Smooth muscle cell (in vitro differentiated cells): Measurements from ENCODE around the gene TSPAN2. TPM values are rescaled to one million over a fixed set of nuclear protein-coding genes. Genes with fewer than 3 reads are reported as not detected.

Experiments used
- DNase-seq: peaks from one replicate; lab custom pipeline; 2025; ENCODE audit not compliant: unreplicated experiment; lab: John Stamatoyannopoulos, UW
- H2AFZ ChIP-seq: fragments of 200-600 bp; sonication (generic); 2 replicates; pipeline ENCODE4 v1.6.0; 2016; ENCODE audit warnings: antibody characterized with exemption, low read depth, mild to moderate bottlenecking
- H3F3A ChIP-seq: fragments of 200-600 bp; sonication (generic); 2 replicates; pipeline ENCODE4 v1.6.0; 2017; ENCODE audit warnings: antibody characterized with exemption, low read depth
- H3K27ac ChIP-seq: fragments of 200-600 bp; sonication (generic); 2 replicates; pipeline ENCODE4 v1.5.1; 2016; ENCODE audit warnings: low read depth, mild to moderate bottlenecking
- H3K27me3 ChIP-seq: fragments of 200-600 bp; sonication (generic); 2 replicates; pipeline ENCODE4 v1.6.1; 2016; ENCODE audit warnings: low read depth, mild to moderate bottlenecking
- H3K36me3 ChIP-seq: fragments of 200-600 bp; sonication (generic); 2 replicates; pipeline ENCODE4 v1.5.1; 2016; ENCODE audit warnings: low read depth
- H3K4me1 ChIP-seq: fragments of 200-600 bp; sonication (generic); 2 replicates; pipeline ENCODE4 v1.5.1; 2016; ENCODE audit warnings: low read depth
- H3K4me2 ChIP-seq: fragments of 200-600 bp; sonication (generic); 2 replicates; pipeline ENCODE4 v1.6.0; 2016; ENCODE audit warnings: mild to moderate bottlenecking
- H3K4me3 ChIP-seq: fragments of 200-600 bp; sonication (generic); 2 replicates; pipeline ENCODE4 v1.5.1; 2016; ENCODE audit warnings: mild to moderate bottlenecking
- H3K79me2 ChIP-seq: fragments of 200-600 bp; sonication (generic); 2 replicates; pipeline ENCODE4 v1.6.0; 2016; ENCODE audit warnings: low read depth, mild to moderate bottlenecking
- H3K9ac ChIP-seq: fragments of 200-600 bp; sonication (generic); 2 replicates; pipeline ENCODE4 v1.6.0; 2016; ENCODE audit warnings: low read depth
- H3K9me3 ChIP-seq: fragments of 200-600 bp; sonication (generic); replicated peaks from 2 replicates; pipeline ENCODE4 v1.5.1; 2016; ENCODE audit warnings: low read depth
- H4K20me1 ChIP-seq: fragments of 200-600 bp; sonication (generic); 2 replicates; pipeline ENCODE4 v1.6.0; 2016; ENCODE audit warnings: low read depth
- WGBS: methylation state at CpG from one replicate; pipeline ENCODE4 v1.1.7; 2016; ENCODE audit warnings: low lambda C conversion rate; 5-methylcytosine and 5-hydroxymethylcytosine counted together
- polyA plus RNA-seq: library from polyadenylated mRNA; unstranded; fragments of >200 nt; fragmentation: Nextera tagmentation; extraction: Ambion mirVana; gene quantifications from 2 replicates; pipeline ENCODE4 v1.2.1, GENCODE V29; 2016
- total RNA-seq: library from RNA; depleted of rRNA; stranded (reverse); fragments of >200 nt; gene quantifications from 2 replicates; pipeline ENCODE4 v1.2.3, GENCODE V29; 2014
- TF ChIP-seq, protein P1 (sequence below): fragments of 200-600 bp; sonication (generic); IDR thresholded peaks from 2 replicates; pipeline ENCODE4 v1.5.1; 2017; ENCODE audit warnings: borderline replicate concordance, mild to moderate bottlenecking, antibody characterized with exemption; ENCODE audit not compliant: insufficient read depth, poor library complexity, severe bottlenecking

TSPAN2 gene
- total and polyA plus RNA-seq, 2 experiments from 2014 or later: 13.8 to 17.4 TPM

DNA sequence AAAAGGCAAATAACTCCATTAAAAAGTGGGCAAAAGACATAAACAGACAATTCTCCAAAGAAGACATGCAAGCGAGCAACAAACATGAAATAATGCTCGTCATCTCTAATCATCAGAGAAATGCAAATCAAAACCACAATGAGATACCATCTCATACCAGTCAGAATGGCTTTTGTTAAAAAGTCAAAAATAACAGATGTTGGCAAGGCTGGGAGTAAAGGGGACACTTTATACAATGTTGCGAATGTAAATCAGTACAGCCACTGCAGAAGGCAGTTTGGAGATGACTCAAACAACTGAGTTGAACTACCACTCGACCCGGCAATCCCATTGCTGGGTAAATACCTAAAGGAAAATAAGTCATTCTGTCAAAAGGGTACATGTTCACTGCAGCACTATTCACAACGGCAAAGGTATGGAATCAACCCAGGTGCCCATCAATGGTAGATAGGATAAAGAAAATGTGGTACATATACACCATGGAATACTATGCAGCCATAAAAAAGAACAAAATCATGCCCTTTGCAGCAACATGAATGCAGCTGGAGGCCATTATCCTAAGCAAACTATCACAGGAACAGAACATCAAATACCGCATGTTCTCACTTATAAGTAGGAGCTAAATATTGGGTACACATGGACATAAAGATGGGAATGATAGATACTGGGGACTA is 25.9 kb downstream of the TSPAN2 start:
- no peaks in the 10 kb centered on the region for H3K4me1 ChIP-seq
- no peaks in the 10 kb centered on the region for H3K27me3 ChIP-seq
- no peaks in the 10 kb centered on the region for H3K79me2 ChIP-seq
- no peak overlapping the region for H3K9ac ChIP-seq
- no peaks in the 10 kb centered on the region for H3K36me3 ChIP-seq
- H3K4me3 ChIP-seq: no peak overlapping the region
- no peak for DNase-seq
- TF ChIP-seq, protein P1, sequence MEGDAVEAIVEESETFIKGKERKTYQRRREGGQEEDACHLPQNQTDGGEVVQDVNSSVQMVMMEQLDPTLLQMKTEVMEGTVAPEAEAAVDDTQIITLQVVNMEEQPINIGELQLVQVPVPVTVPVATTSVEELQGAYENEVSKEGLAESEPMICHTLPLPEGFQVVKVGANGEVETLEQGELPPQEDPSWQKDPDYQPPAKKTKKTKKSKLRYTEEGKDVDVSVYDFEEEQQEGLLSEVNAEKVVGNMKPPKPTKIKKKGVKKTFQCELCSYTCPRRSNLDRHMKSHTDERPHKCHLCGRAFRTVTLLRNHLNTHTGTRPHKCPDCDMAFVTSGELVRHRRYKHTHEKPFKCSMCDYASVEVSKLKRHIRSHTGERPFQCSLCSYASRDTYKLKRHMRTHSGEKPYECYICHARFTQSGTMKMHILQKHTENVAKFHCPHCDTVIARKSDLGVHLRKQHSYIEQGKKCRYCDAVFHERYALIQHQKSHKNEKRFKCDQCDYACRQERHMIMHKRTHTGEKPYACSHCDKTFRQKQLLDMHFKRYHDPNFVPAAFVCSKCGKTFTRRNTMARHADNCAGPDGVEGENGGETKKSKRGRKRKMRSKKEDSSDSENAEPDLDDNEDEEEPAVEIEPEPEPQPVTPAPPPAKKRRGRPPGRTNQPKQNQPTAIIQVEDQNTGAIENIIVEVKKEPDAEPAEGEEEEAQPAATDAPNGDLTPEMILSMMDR: no peak
- H3K27ac ChIP-seq: peak overlapping the region; percentile 61
- no peaks in the 10 kb centered on the region for H4K20me1 ChIP-seq
- WGBS: 85% methylated on average over 7 of the region's 7 CpGs
- H3K4me2 ChIP-seq: no peak overlapping the region
- H3K9me3 ChIP-seq: no peaks in the 10 kb centered on the region
- no peak overlapping the region for H2AFZ ChIP-seq
- peaks cover 5% of the 10 kb centered on the region for H3F3A ChIP-seq

DNA sequence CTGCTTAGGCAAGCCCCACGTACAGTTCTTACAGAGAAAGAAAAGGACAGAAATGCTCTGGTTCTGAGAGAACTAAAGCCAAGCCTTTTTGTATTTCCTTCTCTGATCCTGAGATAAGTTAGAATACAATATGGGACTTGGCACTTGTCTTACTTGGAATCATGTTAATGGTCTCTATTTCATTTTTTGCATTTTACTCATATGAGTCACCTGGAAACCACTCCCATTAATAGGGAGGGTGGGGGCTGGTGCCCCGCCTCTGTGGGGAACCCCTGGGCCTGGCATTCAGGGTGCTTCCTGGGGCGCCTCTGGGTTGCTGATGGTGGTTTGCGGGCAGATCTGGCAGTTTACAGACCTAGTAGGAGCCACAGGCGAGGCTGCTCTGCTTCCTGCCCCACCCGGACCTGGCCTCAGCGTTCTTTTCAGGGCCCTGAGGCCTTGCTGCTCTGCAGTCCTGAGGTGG is 26.7 kb downstream of the TSPAN2 start:
- Histone ChIP-seq H4K20me1 (no peaks in the 10 kb centered on the region), H3K4me3 (no peak overlapping the region), H3K79me2 (no peaks in the 10 kb centered on the region), H3K27ac (peak overlapping the region; percentile 61), H3K4me1 (no peaks in the 10 kb centered on the region), H3K36me3 (no peaks in the 10 kb centered on the region), H3K4me2 (no peak overlapping the region), H3F3A (peaks cover 7% of the 10 kb centered on the region), H3K9me3 (no peaks in the 10 kb centered on the region), H3K27me3 (no peaks in the 10 kb centered on the region), H3K9ac (no peak overlapping the region), H2AFZ (no peak overlapping the region)
- WGBS: 60% methylated on average over 7 of the region's 7 CpGs
- TF ChIP-seq, protein P1: no peak
- DNase-seq: no peak

DNA sequence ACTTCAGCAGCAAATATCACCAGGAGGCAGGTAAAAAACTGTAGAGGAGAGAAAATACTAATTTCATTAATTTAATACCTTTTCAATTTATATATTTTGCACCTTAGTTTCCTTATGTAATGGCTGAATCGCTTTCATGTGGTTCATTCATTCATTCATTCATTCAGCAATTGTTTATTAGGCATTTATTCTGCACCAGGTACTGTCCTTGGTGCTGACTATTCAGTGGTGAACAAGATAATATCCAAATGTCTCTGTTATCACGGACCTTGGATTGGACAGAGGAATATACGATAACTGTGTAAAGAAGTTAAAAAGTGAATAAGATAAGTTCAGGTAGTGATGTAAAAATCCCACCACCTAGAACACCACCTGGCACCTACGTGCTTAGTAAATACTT is 28.8 kb downstream of the TSPAN2 start:
- Histone ChIP-seq H3K36me3 (no peaks in the 10 kb centered on the region), H3K4me3 (no peak overlapping the region), H3K27me3 (no peaks in the 10 kb centered on the region), H3K79me2 (no peaks in the 10 kb centered on the region), H3K27ac (no peak overlapping the region), H4K20me1 (no peaks in the 10 kb centered on the region), H2AFZ (no peak overlapping the region), H3K9ac (no peak overlapping the region), H3F3A (peaks cover 11% of the 10 kb centered on the region), H3K4me1 (peaks cover 16% of the 10 kb centered on the region), H3K9me3 (no peaks in the 10 kb centered on the region), H3K4me2 (no peak overlapping the region)
- no peak for DNase-seq
- WGBS: 69% methylated on average over 4 of the region's 4 CpGs
- TF ChIP-seq, protein P1: no peak

DNA sequence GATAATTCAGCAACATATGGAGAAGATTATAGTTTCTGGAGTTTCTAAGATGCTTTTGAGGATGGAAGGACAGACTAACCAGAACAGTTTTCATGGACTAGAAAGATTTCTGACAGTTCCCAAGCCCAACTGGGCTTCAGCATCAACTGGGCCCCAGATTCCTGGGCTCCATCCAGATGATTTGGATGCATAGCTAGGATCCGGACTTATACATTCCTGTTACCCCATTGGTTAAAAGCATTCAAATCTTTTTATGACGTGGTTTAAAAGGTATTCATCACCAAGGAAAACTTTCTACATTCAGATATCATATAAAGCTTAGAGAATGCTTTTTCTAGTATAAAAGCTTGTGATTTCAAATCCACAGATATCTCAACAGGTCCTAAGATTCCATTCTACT is 30.0 kb downstream of the TSPAN2 start:
- Histone ChIP-seq H3F3A (peaks cover 11% of the 10 kb centered on the region), H3K4me2 (no peak overlapping the region), H3K27me3 (no peaks in the 10 kb centered on the region), H3K36me3 (no peaks in the 10 kb centered on the region), H3K4me1 (peaks cover 16% of the 10 kb centered on the region), H2AFZ (no peak overlapping the region), H4K20me1 (no peaks in the 10 kb centered on the region), H3K9me3 (no peaks in the 10 kb centered on the region), H3K9ac (no peak overlapping the region), H3K4me3 (no peak overlapping the region), H3K27ac (no peak overlapping the region), H3K79me2 (no peaks in the 10 kb centered on the region)
- TF ChIP-seq, protein P1: no peak
- DNase-seq: no peak
- 41% methylated on average over 2 of the region's 2 CpGs for WGBS
